Iris pigment epithelial cell (primary cell): ENCODE data around the gene PDZD8.

Experiments used
- DNase-seq: peaks from one replicate; pipeline ENCODE4 v3.0.0-alpha.2; 2011; ENCODE audit warnings: low read depth

The PDZD8 gene

GRCh38 chr10:117375360-117376178, at the start of gene PDZD8:
Gene PDZD8 (minus strand): TSS chr10:117375440. CDS start chr10:117375227, 213 bp downstream.
- DNase-seq, result peak; percentile 92

GRCh38 chr10:117424171-117424570, 48.9 kb upstream of the PDZD8 start:
- no peak for DNase-seq

- DNase-seq, result no peak
These were observed 46.7 kb upstream of the PDZD8 start for GRCh38 chr10:117421985-117422384.

- DNase-seq, result no peak
These were observed 45.5 kb upstream of the PDZD8 start for GRCh38 chr10:117420768-117421167.

- peak; percentile 7 for DNase-seq
These were observed 44.7 kb upstream of the PDZD8 start for GRCh38 chr10:117419921-117420320.

- DNase-seq, result no peak
These were observed 43.9 kb upstream of the PDZD8 start for GRCh38 chr10:117419159-117419558.

GRCh38 chr10:117418121-117418520, 42.9 kb upstream of the PDZD8 start:
- DNase-seq, result no peak

- no peak for DNase-seq
These were observed 42.0 kb upstream of the PDZD8 start for GRCh38 chr10:117417196-117417595.

- peak; percentile 14 for DNase-seq
These were observed 38.8 kb upstream of the PDZD8 start for GRCh38 chr10:117413928-117414618.

- no peak for DNase-seq
These were observed 37.3 kb upstream of the PDZD8 start for GRCh38 chr10:117412469-117413010.

- DNase-seq, result no peak
These were observed 36.5 kb upstream of the PDZD8 start for GRCh38 chr10:117411479-117412399.

GRCh38 chr10:117410557-117410956, 35.3 kb upstream of the PDZD8 start:
- no peak for DNase-seq

- DNase-seq, result no peak
These were observed 34.5 kb upstream of the PDZD8 start for GRCh38 chr10:117409549-117410305.

GRCh38 chr10:117408436-117409384, 33.5 kb upstream of the PDZD8 start:
- DNase-seq, result no peak

- no peak for DNase-seq
These were observed 30.5 kb upstream of the PDZD8 start for GRCh38 chr10:117405730-117406129.

- DNase-seq, result no peak
These were observed 25.1 kb upstream of the PDZD8 start for GRCh38 chr10:117400329-117400728.

- DNase-seq, result no peak
These were observed 24.3 kb upstream of the PDZD8 start for GRCh38 chr10:117399341-117400196.

GRCh38 chr10:117398029-117398428, 22.8 kb upstream of the PDZD8 start:
- no peak for DNase-seq
